Gastroesophageal sphincter (tissue), 3 donors: ENCODE data around the gene ATP1B4.

Experiments used
- POLR2A ChIP-seq, 2 donors: fragments of 450-650 bp; IDR thresholded peaks; one replicate each; pipeline ENCODE4 v1.6.1; 2017; ENCODE audit warnings: antibody characterized with exemption in 2 of 2, mild to moderate bottlenecking in 2 of 2, moderate library complexity in 1 of 2
- TF ChIP-seq, protein P1 (sequence below), 4 experiments: fragments of 200-600 bp in 2 of 4; fragments of 450-650 bp in 2 of 4; sonication (generic) in 1 of 4; IDR thresholded peaks; one replicate each; pipeline ENCODE4 v1.5.1; 2017 to 2019; ENCODE audit warnings: antibody characterized with exemption in 4 of 4, mild to moderate bottlenecking in 2 of 4, moderate library complexity in 2 of 4

GRCh38 chrX:120366794-120367193 lies 4.9 kb downstream of the ATP1B4 start:
- TF ChIP-seq, protein P1, sequence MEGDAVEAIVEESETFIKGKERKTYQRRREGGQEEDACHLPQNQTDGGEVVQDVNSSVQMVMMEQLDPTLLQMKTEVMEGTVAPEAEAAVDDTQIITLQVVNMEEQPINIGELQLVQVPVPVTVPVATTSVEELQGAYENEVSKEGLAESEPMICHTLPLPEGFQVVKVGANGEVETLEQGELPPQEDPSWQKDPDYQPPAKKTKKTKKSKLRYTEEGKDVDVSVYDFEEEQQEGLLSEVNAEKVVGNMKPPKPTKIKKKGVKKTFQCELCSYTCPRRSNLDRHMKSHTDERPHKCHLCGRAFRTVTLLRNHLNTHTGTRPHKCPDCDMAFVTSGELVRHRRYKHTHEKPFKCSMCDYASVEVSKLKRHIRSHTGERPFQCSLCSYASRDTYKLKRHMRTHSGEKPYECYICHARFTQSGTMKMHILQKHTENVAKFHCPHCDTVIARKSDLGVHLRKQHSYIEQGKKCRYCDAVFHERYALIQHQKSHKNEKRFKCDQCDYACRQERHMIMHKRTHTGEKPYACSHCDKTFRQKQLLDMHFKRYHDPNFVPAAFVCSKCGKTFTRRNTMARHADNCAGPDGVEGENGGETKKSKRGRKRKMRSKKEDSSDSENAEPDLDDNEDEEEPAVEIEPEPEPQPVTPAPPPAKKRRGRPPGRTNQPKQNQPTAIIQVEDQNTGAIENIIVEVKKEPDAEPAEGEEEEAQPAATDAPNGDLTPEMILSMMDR (IDR thresholded peaks at IDR 0.05), result no peak
- TF ChIP-seq POLR2A (IDR thresholded peaks at IDR 0.05), result no peak
